GM18873 (cell line): ENCODE data around the gene TMA7.
"Not testable (repeated sequence)": the region's sequence is repeated elsewhere in the genome, so short reads cannot be mapped to it uniquely, and the experiment has no call there.

ENCODE experiments used
- ATAC-seq: cut with Tn5 transposase; IDR thresholded peaks from one replicate; pipeline ENCODE4 v1.9.1; 2021; ENCODE audit warnings: mild to moderate bottlenecking, moderate library complexity, moderate number of reproducible peaks; ENCODE audit not compliant: unreplicated experiment, low FRiP score

TMA7 gene

GRCh38 chr3:48439820-48440589, at the start of gene TMA7, which contains the start of gene CCDC51:
TSS of gene TMA7 (plus strand) at chr3:48440257. CDS start at chr3:48440297, 40 bp downstream.
TSS of gene CCDC51 (minus strand) at chr3:48440119. CDS start at chr3:48435128, 4,991 bp downstream.
- ATAC-seq = peak; percentile 89

DNA sequence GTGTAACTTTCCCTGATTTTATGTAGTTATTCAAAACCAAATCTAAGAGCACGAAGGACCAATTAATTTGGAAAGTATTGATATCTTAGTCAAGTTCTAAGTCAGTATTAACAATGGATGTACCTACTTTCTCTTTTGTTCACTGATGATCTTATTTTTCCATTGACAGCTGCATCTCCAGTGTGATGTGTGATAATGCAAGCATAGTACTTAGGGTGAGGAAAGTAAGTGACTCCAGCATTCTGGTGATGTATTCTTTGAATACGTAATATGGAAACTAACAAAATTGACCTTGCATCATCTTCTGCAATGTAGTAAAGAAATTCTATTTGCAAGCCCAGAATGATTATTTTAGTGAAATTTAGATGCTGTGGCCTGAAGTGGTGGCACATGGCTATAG, 45.7 kb upstream of the TMA7 start:
- no peak for ATAC-seq

- no peak for ATAC-seq
Observed at GRCh38 chr3:48395714-48396113, 44.3 kb upstream of the TMA7 start.

DNA sequence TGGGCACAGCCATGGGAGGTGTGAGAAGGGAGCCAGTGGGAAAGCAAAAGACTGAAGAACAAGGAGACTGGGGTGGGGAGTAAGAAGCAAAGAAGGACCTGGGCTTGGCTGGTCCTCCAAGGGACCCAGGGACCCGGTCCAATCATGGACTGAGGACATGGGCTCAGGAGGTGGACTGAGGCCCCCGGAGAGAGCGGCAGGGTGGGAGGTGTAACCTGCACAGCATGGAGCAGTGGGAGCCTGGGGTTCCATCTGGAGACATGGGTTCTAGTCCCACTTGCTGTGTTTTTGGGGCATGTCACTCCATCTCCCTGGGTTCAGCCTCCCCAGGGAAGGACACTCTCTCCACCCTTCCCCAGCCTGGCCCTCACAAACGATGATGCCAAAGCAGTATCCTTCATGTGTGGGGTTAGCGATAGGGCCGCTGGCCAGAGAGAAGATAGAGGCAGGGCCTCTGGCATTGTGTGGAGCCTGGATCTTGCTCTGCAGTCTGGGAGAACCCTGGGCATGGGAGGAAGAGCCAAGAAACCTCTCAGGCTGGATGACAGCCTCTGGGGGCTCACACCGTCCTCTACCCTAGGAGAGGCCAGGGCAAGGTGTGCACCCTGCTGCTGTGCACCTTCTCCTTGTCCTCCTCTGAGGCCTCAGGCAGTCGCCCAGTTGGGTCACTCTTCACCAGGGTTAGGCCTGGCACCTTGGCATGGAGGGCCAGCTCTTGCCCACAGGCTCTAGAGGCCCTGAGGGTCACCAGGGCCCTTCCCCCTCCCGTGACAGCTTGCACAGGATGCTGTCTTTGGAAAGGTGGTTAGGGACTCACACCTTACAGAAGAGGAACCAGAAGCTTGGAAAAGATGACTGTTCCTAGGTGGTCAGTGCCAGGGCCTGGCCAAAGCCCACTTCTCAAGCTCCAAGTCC, 42.0 kb upstream of the TMA7 start:
- no peak for ATAC-seq

DNA sequence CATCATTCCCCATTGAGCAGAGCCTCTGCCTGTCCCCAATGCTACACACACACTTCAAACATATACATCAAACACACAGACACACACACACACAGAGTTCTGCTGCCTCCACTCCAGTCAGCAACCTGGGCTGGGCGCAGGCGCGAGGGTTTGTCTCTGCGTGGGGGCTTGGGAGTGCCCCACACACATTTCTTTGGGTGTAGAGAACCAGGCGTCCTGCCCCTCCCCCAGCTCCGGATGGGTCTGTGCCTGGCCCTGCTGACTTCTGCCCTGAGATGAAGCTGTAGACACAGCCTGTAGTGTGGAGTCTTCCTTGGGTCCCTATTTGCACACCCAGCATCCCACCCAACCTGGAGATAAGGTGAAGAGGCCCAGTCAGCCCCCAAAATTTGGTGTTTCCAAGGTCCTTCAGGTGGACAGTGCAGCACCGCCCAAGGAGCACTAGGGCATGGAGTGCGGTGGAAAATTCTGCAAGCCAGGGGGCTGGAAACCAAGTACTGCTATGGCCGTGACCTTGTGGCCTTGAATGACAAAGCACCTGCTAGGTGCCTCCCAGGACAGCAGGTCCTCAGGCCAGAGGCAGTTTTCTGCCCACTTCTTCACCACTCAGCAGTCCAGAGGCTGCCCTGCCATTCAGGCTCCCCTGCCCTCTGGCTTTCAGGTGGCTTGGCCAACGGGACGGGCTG, 41.2 kb upstream of the TMA7 start:
- ATAC-seq = no peak

- ATAC-seq = no peak
Observed at GRCh38 chr3:48399387-48400172, 40.5 kb upstream of the TMA7 start.

GRCh38 chr3:48400824-48401433, 39.1 kb upstream of the TMA7 start:
- ATAC-seq = no peak

GRCh38 chr3:48401434-48401901, 38.6 kb upstream of the TMA7 start:
- not testable (repeated sequence) for ATAC-seq

DNA sequence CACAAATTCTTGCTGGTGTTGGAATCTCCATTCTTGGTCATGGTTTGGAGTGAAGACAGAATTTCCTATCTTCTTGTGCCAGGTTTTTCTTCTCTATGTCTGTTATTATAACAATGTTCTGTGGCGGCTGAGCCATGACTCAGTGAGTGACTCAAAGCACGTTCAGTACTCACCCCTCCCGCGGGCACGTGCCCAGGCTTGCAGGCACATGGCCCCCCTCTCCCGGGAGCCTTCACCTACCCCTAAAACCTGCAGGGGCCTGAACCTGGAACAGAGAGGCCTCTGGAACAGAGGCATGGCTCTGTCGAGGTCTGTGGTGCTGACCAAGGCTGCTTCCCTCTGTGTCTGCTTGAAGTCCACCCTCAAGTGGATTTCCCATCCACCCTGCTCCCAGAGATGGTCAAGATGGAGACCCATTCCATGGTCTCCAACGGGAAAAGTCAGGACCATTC, 37.8 kb upstream of the TMA7 start:
- no peak for ATAC-seq

GRCh38 chr3:48402907-48403306, 37.1 kb upstream of the TMA7 start:
- no peak for ATAC-seq

DNA sequence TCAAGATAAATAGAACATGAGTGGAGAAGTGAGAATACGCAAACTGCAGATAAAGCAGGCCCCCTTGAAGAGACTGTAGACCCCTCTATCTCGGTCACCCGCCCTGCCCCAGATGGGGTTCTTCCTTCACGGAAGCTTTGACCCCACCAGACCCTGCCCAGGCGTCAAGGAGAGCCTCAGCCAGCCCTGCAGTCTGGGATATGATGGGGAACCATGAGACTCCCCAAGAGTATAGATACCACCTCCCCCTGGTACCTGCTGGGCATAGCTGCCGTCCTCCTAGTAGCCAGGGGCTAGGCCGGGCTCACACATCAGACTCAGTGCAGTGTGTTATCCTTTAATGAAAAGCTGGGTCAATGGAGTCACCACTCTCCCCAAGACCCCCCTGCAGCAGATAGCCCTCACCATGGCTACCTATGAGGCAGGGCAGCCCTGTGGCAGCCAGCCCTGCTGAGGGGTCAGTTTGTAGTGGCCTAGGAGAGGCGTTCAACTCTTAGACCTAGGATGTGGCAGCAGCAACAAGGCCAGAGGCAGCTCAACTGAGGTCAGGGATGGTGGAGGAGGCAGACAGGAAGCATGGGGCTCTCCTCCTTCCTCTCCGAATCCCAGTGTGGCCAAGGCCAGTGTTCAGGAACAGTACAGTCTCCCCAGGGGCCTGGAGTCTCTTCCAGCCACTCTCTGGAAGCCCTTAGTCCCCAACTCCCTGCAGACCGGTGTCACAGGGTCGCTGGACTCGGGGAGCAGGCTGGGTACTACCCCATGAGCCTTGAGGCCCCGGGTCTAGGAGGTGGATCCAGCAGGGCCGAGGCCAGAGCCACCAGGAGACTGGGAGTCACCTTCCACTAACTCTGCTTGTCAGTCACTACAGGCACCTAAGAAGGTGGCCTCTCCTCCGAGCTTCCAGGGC, 36.3 kb upstream of the TMA7 start:
- no peak for ATAC-seq

- ATAC-seq = no peak
Observed at GRCh38 chr3:48404440-48405342, 35.4 kb upstream of the TMA7 start.

GRCh38 chr3:48405343-48405881, 34.6 kb upstream of the TMA7 start:
- no peak for ATAC-seq

GRCh38 chr3:48405971-48406370, 34.1 kb upstream of the TMA7 start:
- no peak for ATAC-seq

DNA sequence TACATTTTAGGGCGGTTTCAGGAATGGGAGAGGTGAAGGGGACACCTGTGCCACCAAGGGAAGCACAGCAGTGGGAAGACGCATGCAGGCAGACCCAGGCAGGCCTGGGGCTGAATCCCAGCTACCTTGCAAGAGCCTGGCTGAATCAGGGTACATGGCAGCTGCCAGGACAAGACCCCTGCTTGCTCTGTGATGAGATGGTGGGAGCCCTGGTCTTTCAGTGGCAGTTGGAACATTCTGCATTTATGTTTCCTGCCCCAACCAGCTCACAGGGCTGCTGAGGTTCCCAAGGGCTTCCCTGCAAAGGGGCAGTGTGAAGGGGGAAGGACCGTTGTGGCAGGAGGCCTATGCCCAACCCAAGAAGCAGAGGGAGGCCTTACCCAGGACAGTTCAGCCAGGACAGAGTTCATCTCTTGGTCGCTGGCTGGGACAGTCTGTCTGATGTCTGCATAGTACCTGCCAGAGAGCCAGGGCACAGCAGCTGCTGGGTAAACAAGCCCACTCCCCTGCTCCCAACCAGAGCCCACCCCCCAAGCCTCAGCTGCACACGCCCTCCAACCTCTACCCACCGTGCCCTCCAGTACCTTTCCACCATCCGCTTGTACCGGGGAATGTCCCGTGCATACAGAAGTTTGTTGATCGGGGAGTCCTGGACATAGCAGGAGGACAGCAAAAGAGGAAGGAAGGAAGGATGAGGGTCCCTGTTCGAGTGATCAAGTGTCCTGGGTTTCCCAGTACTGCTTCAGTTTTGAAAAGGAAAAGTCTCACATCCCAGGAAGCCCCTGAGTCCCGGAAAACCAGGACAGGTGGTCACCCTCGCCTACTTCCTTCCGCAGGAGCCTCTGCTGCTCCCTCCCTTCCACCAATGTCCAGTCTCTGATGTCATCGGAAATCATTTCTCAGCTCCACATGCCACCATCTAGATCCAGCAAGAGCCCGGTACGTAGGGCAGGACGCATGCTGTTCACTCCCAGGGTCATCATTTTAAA, 33.3 kb upstream of the TMA7 start:
- no peak for ATAC-seq

DNA sequence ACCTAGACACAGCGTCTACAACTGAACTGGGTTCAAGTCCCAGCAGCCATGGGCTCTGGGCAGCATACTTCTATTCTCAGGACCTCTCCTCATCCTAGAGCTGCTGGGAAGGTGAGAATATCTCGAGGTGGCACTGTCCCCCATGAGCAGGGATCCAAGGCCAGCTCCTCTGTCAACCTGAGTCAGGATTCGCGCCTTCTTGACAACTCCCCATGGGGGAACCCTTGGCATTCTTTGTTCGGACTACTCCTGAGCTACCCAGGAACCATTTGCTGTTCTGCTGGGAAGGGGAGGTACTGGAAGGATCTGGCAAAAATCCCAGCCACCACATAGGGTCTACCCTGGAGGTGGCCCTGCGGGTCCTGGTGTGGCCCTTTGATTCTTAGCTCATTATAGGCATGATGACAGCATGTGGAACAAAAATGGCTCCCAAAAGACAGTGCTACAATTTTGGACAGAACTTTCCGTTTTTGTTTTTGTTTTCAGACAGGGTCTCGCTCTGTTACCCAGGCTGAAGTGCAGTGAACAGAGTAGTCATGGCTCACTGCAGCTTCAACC, 32.4 kb upstream of the TMA7 start:
- ATAC-seq = no peak
